ENCODE results near the gene PADI1.

DNA sequence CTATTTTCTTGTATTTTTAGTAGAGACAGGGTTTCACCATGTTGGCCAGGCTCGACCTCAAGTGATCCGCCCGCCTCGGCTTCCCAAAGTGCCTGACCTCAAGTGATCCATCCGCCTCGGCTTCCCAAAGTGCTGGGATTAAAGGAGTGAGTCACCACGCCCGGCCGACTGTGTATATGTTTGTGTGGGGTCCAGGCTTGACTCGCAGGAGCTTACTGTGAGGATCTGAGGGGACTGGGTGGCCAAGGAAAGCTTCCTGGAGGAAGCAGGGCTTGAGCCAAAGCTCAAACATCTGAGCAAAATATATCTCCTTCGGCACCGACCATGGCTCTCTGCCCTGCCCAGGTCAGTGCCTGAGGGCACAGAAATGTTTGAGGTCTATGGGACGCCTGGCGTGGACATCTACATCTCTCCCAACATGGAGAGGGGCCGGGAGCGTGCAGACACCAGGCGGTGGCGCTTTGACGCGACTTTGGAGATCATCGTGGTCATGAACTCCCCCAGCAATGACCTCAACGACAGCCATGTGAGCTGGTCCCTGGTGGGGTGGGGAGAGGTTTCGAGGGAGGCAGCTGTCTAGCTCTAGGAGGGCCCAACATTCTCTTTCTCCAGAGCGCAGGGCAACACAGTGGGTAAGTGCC lies 54.4 kb downstream of the PADI1 start:
- TF ChIP-seq, protein P1, sequence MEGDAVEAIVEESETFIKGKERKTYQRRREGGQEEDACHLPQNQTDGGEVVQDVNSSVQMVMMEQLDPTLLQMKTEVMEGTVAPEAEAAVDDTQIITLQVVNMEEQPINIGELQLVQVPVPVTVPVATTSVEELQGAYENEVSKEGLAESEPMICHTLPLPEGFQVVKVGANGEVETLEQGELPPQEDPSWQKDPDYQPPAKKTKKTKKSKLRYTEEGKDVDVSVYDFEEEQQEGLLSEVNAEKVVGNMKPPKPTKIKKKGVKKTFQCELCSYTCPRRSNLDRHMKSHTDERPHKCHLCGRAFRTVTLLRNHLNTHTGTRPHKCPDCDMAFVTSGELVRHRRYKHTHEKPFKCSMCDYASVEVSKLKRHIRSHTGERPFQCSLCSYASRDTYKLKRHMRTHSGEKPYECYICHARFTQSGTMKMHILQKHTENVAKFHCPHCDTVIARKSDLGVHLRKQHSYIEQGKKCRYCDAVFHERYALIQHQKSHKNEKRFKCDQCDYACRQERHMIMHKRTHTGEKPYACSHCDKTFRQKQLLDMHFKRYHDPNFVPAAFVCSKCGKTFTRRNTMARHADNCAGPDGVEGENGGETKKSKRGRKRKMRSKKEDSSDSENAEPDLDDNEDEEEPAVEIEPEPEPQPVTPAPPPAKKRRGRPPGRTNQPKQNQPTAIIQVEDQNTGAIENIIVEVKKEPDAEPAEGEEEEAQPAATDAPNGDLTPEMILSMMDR (IDR thresholded peaks at IDR 0.05; ENCODE audit: poor library complexity, severe bottlenecking), result no peak
- TF ChIP-seq, protein P2, sequence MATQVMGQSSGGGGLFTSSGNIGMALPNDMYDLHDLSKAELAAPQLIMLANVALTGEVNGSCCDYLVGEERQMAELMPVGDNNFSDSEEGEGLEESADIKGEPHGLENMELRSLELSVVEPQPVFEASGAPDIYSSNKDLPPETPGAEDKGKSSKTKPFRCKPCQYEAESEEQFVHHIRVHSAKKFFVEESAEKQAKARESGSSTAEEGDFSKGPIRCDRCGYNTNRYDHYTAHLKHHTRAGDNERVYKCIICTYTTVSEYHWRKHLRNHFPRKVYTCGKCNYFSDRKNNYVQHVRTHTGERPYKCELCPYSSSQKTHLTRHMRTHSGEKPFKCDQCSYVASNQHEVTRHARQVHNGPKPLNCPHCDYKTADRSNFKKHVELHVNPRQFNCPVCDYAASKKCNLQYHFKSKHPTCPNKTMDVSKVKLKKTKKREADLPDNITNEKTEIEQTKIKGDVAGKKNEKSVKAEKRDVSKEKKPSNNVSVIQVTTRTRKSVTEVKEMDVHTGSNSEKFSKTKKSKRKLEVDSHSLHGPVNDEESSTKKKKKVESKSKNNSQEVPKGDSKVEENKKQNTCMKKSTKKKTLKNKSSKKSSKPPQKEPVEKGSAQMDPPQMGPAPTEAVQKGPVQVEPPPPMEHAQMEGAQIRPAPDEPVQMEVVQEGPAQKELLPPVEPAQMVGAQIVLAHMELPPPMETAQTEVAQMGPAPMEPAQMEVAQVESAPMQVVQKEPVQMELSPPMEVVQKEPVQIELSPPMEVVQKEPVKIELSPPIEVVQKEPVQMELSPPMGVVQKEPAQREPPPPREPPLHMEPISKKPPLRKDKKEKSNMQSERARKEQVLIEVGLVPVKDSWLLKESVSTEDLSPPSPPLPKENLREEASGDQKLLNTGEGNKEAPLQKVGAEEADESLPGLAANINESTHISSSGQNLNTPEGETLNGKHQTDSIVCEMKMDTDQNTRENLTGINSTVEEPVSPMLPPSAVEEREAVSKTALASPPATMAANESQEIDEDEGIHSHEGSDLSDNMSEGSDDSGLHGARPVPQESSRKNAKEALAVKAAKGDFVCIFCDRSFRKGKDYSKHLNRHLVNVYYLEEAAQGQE (IDR thresholded peaks at IDR 0.05; ENCODE audit: borderline replicate concordance), result no peak
- no peak for TF ChIP-seq SMC3 (conservative IDR thresholded peaks at IDR 0.05; ENCODE audit: poor library complexity)
- no peak for TF ChIP-seq POLR2AphosphoS5 (IDR thresholded peaks at IDR 0.05)
- no peak for TF ChIP-seq TAF1 (IDR thresholded peaks at IDR 0.05; ENCODE audit: low read depth)
- TF ChIP-seq EZH2 (IDR thresholded peaks at IDR 0.05; ENCODE audit: borderline replicate concordance, insufficient read depth, low read length, poor library complexity, severe bottlenecking), result no peak

All from neural cell (in vitro differentiated cells).